ENCODE measurements around the gene TERT. TPM values are rescaled to one million over a fixed set of nuclear protein-coding genes. Genes with fewer than 3 reads are reported as not detected.

Gene TERT
- total and polyA plus RNA-seq, 2 donors (not counting 1 experiment from before 2014, with no cell fraction given) = 0.24 to 0.39 TPM

DNA sequence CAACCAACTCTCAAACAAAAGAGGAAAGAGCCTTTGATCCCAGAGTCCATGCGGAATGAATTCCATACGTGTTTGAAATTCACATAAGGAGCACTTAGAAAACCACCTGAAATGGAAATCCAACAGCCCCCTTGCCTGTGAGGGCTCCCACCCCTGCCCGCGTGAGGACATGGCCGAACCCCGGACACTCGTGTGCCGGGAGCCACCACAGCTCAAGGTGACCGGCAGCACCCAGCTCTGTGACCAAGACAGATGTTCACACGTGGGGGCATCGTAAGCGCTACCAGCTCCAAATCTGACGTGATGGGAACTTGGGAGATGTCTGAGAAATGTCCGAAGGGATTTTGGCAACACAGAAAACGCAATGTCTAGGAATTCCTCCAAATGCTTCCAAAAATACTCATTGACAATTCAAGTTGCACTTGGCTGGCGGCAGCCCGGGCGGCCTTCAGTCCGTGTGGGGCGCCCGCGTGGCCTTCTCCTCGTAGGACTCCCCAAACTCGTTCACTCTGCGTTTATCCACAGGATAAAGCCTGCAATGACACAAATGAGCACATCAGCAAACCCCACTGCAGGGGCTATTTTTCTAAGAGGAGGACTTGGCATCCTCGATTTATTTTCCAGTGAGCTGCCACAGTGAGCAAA lies 23.2 kb upstream of the TERT start:
- intact Hi-C loops (cut with micrococcal nuclease) = no loop called here
- Histone ChIP-seq H3K27ac (ENCODE audit: low read length in 2 of 2) (no peak overlapping the region), H3K9me3 (ENCODE audit: control extremely low read depth in 1 of 3, control insufficient read depth in 2 of 3, insufficient read depth in 1 of 3, low read length in 2 of 3) (no peaks in the 10 kb centered on the region), H2AFZ (ENCODE audit: insufficient read depth, low read depth, low read length, poor library complexity, severe bottlenecking) (no peak overlapping the region), H3K4me2 (replicated peaks; ENCODE audit: low read depth, low read length, poor library complexity, severe bottlenecking) (no peak overlapping the region), H3K36me3 (replicated peaks in 1 of 2; ENCODE audit: control extremely low read depth in 1 of 2, control insufficient read depth in 1 of 2, extremely low read depth in 1 of 2, insufficient read depth in 2 of 2, low read length in 1 of 2) (peaks cover 0 to 42% of the 10 kb centered on the region in 2 experiments), H3K9ac (ENCODE audit: low read length) (no peak overlapping the region), H3K4me3 (ENCODE audit: control extremely low read depth in 1 of 5, extremely low read depth in 1 of 5, insufficient read depth in 1 of 5, low read depth in 2 of 5, low read length in 4 of 5) (no peak overlapping the region), H3K79me2 (ENCODE audit: control insufficient read depth, insufficient read depth, low read length) (no peaks in the 10 kb centered on the region), H3K27me3 (replicated peaks in 1 of 4; ENCODE audit: control extremely low read depth in 1 of 4, control insufficient read depth in 3 of 4, insufficient read depth in 4 of 4, low read length in 3 of 4) (peaks cover 0 to 6% (median 0%) of the 10 kb centered on the region in 4 experiments), H3K4me1 (ENCODE audit: control insufficient read depth in 2 of 2, insufficient read depth in 2 of 2, low read length in 2 of 2) (peaks cover 39 to 40% of the 10 kb centered on the region in 2 donors), H4K20me1 (ENCODE audit: control insufficient read depth, insufficient read depth, low read length, poor library complexity, severe bottlenecking) (no peaks in the 10 kb centered on the region)
- H3K9me3 Mint-ChIP-seq (ENCODE audit: insufficient read depth) = no peaks in the 10 kb centered on the region
- POLR2A ChIA-PET = no interaction called here
- 97% methylated on average over 22 of the region's 26 CpGs for WGBS (ENCODE audit: insufficient coverage)
- no peak for DNase-seq
- no peak for TF ChIP-seq EZH2 (IDR thresholded peaks at IDR 0.05; ENCODE audit: borderline replicate concordance, insufficient read depth, low read depth, low read length, poor library complexity, severe bottlenecking)
- TF ChIP-seq, protein P1, sequence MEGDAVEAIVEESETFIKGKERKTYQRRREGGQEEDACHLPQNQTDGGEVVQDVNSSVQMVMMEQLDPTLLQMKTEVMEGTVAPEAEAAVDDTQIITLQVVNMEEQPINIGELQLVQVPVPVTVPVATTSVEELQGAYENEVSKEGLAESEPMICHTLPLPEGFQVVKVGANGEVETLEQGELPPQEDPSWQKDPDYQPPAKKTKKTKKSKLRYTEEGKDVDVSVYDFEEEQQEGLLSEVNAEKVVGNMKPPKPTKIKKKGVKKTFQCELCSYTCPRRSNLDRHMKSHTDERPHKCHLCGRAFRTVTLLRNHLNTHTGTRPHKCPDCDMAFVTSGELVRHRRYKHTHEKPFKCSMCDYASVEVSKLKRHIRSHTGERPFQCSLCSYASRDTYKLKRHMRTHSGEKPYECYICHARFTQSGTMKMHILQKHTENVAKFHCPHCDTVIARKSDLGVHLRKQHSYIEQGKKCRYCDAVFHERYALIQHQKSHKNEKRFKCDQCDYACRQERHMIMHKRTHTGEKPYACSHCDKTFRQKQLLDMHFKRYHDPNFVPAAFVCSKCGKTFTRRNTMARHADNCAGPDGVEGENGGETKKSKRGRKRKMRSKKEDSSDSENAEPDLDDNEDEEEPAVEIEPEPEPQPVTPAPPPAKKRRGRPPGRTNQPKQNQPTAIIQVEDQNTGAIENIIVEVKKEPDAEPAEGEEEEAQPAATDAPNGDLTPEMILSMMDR (IDR thresholded peaks at IDR 0.05) = no peak
- CTCF ChIA-PET = interaction anchor here (1.3 kb wide), 1 partner anchor 144 kb away, joined by 4 read pairs; no protein-coding TSS in a partner anchor
- H3K4me3 Mint-ChIP-seq = no peak overlapping the region
- H3K27ac Mint-ChIP-seq = no peak overlapping the region
- H3K27me3 Mint-ChIP-seq = no peaks in the 10 kb centered on the region
- ATAC-seq (ENCODE audit: low read depth) = no peak
- H3K4me1 Mint-ChIP-seq = peaks cover 39% of the 10 kb centered on the region
